ENCODE measurements around the gene SFTPB. TPM values are rescaled to one million over a fixed set of nuclear protein-coding genes. Genes with fewer than 3 reads are reported as not detected.
"Not testable (repeated sequence)": the region's sequence is repeated elsewhere in the genome, so short reads cannot be mapped to it uniquely, and the experiment has no call there.

SFTPB gene
- total RNA-seq, 2 donors from 2014 or later: 0.29 to 17.3 TPM

GRCh38 chr2:85628658-85629057 is 39.3 kb downstream of the SFTPB start:
- no peak for TF ChIP-seq CTCF (IDR thresholded peaks at IDR 0.05)
- intact Hi-C loops (cut with DNase I): no loop called here
- Histone ChIP-seq H3K9me3 (no peaks in the 10 kb centered on the region), H3K27me3 (no peaks in the 10 kb centered on the region), H3K4me1 (no peaks in the 10 kb centered on the region), H3K36me3 (peaks cover 31% of the 10 kb centered on the region), H3K27ac (no peak overlapping the region), H3K4me3 (no peak overlapping the region), H3K9ac (ENCODE audit: low read depth in 2 of 2, low read length in 2 of 2) (no peak overlapping the region)
- no peak for DNase-seq

GRCh38 chr2:85623991-85624390 is 44.0 kb downstream of the SFTPB start:
- Histone ChIP-seq H3K36me3 (peaks cover 23% of the 10 kb centered on the region), H3K4me1 (no peaks in the 10 kb centered on the region), H3K9me3 (no peaks in the 10 kb centered on the region), H3K4me3 (no peak overlapping the region), H3K27me3 (no peaks in the 10 kb centered on the region), H3K9ac (ENCODE audit: low read depth in 2 of 2, low read length in 2 of 2) (no peak overlapping the region), H3K27ac (no peak overlapping the region)
- no peak for DNase-seq
- no peak for TF ChIP-seq CTCF (IDR thresholded peaks at IDR 0.05)
- intact Hi-C loops (cut with DNase I): no loop called here

- intact Hi-C loops (cut with DNase I): no loop called here
- H3K4me3 ChIP-seq: no peak overlapping the region
- no peaks in the 10 kb centered on the region for H3K27me3 ChIP-seq
- no peak for TF ChIP-seq CTCF (IDR thresholded peaks at IDR 0.05)
- H3K27ac ChIP-seq: no peak overlapping the region
- peaks cover 10% of the 10 kb centered on the region for H3K4me1 ChIP-seq
- DNase-seq: no peak
- H3K9ac ChIP-seq (ENCODE audit: low read depth in 2 of 2, low read length in 2 of 2): no peak overlapping the region
- H3K9me3 ChIP-seq: no peaks in the 10 kb centered on the region
- H3K36me3 ChIP-seq: peaks cover 23% of the 10 kb centered on the region
These were observed 46.7 kb downstream of the SFTPB start for GRCh38 chr2:85621338-85621737.

- H3K27ac ChIP-seq: no peak overlapping the region
- H3K27me3 ChIP-seq: no peaks in the 10 kb centered on the region
- intact Hi-C loops (cut with DNase I): no loop called here
- peaks cover 12% of the 10 kb centered on the region for H3K36me3 ChIP-seq
- no peak overlapping the region for H3K4me3 ChIP-seq
- TF ChIP-seq CTCF (IDR thresholded peaks at IDR 0.05): no peak
- DNase-seq: no peak
- H3K9me3 ChIP-seq: no peaks in the 10 kb centered on the region
- peaks cover 10% of the 10 kb centered on the region for H3K4me1 ChIP-seq
- H3K9ac ChIP-seq (ENCODE audit: low read depth in 2 of 2, low read length in 2 of 2): no peak overlapping the region
These were observed 48.4 kb downstream of the SFTPB start for GRCh38 chr2:85619617-85620016.

- H3K9ac ChIP-seq (ENCODE audit: low read depth in 2 of 2, low read length in 2 of 2); H3K27me3 ChIP-seq; DNase-seq; H3K4me3 ChIP-seq; H3K36me3 ChIP-seq; intact Hi-C loops (cut with DNase I); H3K4me1 ChIP-seq; H3K27ac ChIP-seq; H3K9me3 ChIP-seq: not testable (repeated sequence)
These were observed 50.3 kb downstream of the SFTPB start for GRCh38 chr2:85617723-85618122.

GRCh38 chr2:85615413-85615728 is 52.6 kb downstream of the SFTPB start:
- Histone ChIP-seq H3K27ac (peak overlapping the region; percentile 88), H3K27me3 (no peaks in the 10 kb centered on the region), H3K9ac (ENCODE audit: low read depth in 2 of 2, low read length in 2 of 2) (no peak overlapping the region), H3K36me3 (no peaks in the 10 kb centered on the region), H3K9me3 (no peaks in the 10 kb centered on the region), H3K4me1 (peaks cover 13% of the 10 kb centered on the region), H3K4me3 (peak overlapping the region; percentile 99)
- DNase-seq: no peak
- no peak for TF ChIP-seq CTCF (IDR thresholded peaks at IDR 0.05)
- intact Hi-C loops (cut with DNase I): no loop called here

- H3K4me3 ChIP-seq; H3K36me3 ChIP-seq; H3K9me3 ChIP-seq; H3K27ac ChIP-seq; DNase-seq; intact Hi-C loops (cut with DNase I); H3K9ac ChIP-seq (ENCODE audit: low read depth in 2 of 2, low read length in 2 of 2); H3K27me3 ChIP-seq: not testable (repeated sequence)
- H3K4me1 ChIP-seq: peaks cover 13% of the 10 kb centered on the region
These were observed 53.2 kb downstream of the SFTPB start for GRCh38 chr2:85614757-85615156.
